A673 (cell line): ENCODE measurements around the gene NAT14. TPM values are rescaled to one million over a fixed set of nuclear protein-coding genes. Genes with fewer than 3 reads are reported as not detected.
A peak's percentile ranks its signal among the peaks of the same experiment; 100 is the strongest.

Source experiments
- BruUV-seq: library from RNA; stranded (reverse); fragments of 400-500 nt; replicated peaks from 2 replicates; lab custom pipeline; 2021; lab: Mats Ljungman, UMichigan
- CTCF ChIA-PET: fragments of 300-600 bp; sonication (Branson Sonifier 250); formaldehyde crosslinking; loops from one replicate; lab custom pipeline; 2022; ENCODE audit warnings: antibody characterized with exemption; lab: Charles Lee
- POLR2A ChIA-PET: fragments of 300-600 bp; sonication (Branson Sonifier 250); formaldehyde crosslinking; loops from one replicate; lab custom pipeline; 2022; ENCODE audit warnings: antibody characterized with exemption; ENCODE audit not compliant: low non-redundant PET; lab: Charles Lee
- DNase-seq: peaks from one replicate; pipeline ENCODE4 v3.0.0-alpha.2; 2015; ENCODE audit warnings: low spot score
- H3K27ac ChIP-seq: fragments of 200-600 bp; sonication (generic); 2 replicates; pipeline ENCODE4 v1.5.1; 2016; ENCODE audit warnings: mixed run types, low read depth, mild to moderate bottlenecking, mixed read lengths, antibody characterized with exemption, low read length; ENCODE audit not compliant: poor library complexity, severe bottlenecking
- H3K27me3 ChIP-seq: fragments of 200-600 bp; sonication (generic); replicated peaks from 2 replicates; pipeline ENCODE4 v1.6.1; 2017; ENCODE audit warnings: mixed run types, low read depth, mild to moderate bottlenecking, mixed read lengths, antibody characterized with exemption, low read length; ENCODE audit not compliant: insufficient read depth, poor library complexity
- H3K36me3 ChIP-seq: fragments of 200-600 bp; sonication (generic); 2 replicates; pipeline ENCODE4 v1.6.1; 2016; ENCODE audit warnings: mixed run types, mild to moderate bottlenecking, mixed read lengths, antibody characterized with exemption, low read length; ENCODE audit not compliant: insufficient read depth, poor library complexity, severe bottlenecking
- H3K4me1 ChIP-seq: fragments of 200-600 bp; sonication (generic); 2 replicates; pipeline ENCODE4 v1.6.1; 2017; ENCODE audit warnings: mixed run types, mild to moderate bottlenecking, mixed read lengths, antibody characterized with exemption, low read length; ENCODE audit not compliant: insufficient read depth, poor library complexity, severe bottlenecking
- H3K4me3 ChIP-seq: fragments of 200-600 bp; sonication (generic); 2 replicates; pipeline ENCODE4 v1.5.1; 2016; ENCODE audit warnings: low read depth, mixed run types, mild to moderate bottlenecking, mixed read lengths, low read length; ENCODE audit not compliant: poor library complexity, severe bottlenecking
- H3K9me3 ChIP-seq: fragments of 200-600 bp; sonication (generic); 2 replicates; pipeline ENCODE4 v1.6.1; 2016; ENCODE audit warnings: mixed run types, low read depth, mild to moderate bottlenecking, mixed read lengths, antibody characterized with exemption, low read length; ENCODE audit not compliant: poor library complexity, severe bottlenecking
- EZH2 ChIP-seq: fragments of 200-600 bp; sonication (generic); IDR thresholded peaks from 2 replicates; pipeline ENCODE4 v1.6.1; 2017; ENCODE audit warnings: borderline replicate concordance, low read depth, mild to moderate bottlenecking, mixed read lengths, antibody characterized with exemption, low read length; ENCODE audit not compliant: poor library complexity, severe bottlenecking
- intact Hi-C: fragments of 100-400 bp; cut with micrococcal nuclease; formaldehyde crosslinking; loops from one replicate; pipeline ENCODE4 v1.10.0; 2022; ENCODE audit not compliant: unreplicated experiment
- total RNA-seq: library from RNA; stranded (reverse); gene quantifications from 2 replicates; pipeline ENCODE4 v1.2.3, GENCODE V29; 2021
- TF ChIP-seq, protein P1 (sequence below): fragments of 300-800, 200-600 bp; sonication (generic); conservative IDR thresholded peaks from 2 replicates; pipeline ENCODE4 v1.5.1; 2017; ENCODE audit warnings: low read depth, mild to moderate bottlenecking, antibody characterized with exemption, low read length, moderate library complexity, mixed read lengths

The NAT14 gene
- total RNA-seq, 1 experiment from 2014 or later = 55.1 TPM

DNA sequence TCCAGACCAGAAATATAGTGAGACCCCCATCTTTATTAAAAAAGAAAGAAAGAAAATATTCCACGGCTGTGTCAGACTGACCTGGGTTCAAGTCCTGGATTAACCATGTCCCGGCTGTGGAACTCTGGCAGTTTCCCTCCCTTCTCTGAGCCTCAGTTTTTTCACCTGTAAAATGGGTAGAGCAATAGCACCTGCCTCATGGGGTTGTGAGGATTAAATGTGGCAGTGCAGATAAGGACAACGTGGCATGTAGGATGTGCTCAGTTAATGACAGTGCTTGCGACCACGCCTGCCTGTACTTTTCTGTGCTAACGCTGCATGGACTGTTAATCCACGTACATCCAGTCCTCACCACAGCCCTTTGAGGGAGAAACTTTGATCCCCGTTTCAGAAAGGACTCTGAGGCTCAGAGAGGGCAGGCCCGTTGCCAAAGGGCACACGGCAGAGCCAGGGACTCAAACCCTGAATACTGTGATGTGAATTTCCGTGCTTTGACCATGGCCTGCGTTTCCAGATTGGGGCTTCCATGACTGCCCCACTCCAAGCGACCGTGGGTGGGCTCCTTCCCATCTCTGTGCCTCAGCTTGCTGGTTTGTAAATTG, 35.8 kb downstream of the NAT14 start:
- TF ChIP-seq, protein P1, sequence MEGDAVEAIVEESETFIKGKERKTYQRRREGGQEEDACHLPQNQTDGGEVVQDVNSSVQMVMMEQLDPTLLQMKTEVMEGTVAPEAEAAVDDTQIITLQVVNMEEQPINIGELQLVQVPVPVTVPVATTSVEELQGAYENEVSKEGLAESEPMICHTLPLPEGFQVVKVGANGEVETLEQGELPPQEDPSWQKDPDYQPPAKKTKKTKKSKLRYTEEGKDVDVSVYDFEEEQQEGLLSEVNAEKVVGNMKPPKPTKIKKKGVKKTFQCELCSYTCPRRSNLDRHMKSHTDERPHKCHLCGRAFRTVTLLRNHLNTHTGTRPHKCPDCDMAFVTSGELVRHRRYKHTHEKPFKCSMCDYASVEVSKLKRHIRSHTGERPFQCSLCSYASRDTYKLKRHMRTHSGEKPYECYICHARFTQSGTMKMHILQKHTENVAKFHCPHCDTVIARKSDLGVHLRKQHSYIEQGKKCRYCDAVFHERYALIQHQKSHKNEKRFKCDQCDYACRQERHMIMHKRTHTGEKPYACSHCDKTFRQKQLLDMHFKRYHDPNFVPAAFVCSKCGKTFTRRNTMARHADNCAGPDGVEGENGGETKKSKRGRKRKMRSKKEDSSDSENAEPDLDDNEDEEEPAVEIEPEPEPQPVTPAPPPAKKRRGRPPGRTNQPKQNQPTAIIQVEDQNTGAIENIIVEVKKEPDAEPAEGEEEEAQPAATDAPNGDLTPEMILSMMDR = no peak
- TF ChIP-seq EZH2 = no peak
- Histone ChIP-seq H3K27ac (no peak overlapping the region), H3K4me1 (no peaks in the 10 kb centered on the region), H3K36me3 (no peaks in the 10 kb centered on the region), H3K9me3 (no peaks in the 10 kb centered on the region), H3K4me3 (no peak overlapping the region), H3K27me3 (no peaks in the 10 kb centered on the region)
- intact Hi-C loops = no loop called here
- DNase-seq = no peak
- ChIA-PET POLR2A (no interaction called here), CTCF (no interaction called here)
- no TSS peak for BruUV-seq

DNA sequence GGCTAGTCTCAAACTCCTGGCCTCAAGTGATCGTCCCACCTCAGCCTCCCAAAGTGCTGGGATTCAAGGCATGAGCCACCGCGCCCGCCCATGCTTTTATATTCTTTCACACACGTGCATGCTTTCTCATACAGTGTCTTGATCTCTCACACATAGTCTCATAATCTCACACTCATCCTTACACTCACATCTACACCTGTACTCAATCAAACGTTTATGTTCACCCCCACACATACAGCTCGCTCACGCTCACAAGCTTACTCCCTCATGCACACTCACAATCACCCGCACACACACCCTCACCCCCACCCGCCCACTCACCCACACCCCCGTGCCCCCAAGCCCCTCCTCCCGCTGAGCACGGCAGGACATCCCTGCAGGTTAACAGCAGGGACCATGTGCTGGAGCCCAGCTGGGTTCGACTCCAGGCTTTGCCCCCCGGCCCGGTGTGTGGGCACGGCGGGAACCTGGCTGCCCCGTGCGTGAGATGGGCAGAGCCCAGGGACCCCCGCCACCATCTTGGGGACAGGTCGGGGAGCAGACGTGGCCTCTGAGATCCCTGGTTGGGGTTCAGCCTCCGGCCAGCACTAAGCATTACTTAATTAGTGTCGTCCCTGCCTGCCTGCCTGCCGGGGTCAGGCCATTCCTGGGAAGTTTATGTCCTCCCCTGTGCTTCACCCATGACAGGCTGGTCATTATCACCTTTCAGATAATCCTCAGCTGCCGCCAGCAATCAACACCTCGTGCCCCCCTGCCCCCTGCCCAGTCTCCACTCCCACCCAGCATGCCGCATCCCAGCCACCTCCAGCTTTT, 40.5 kb downstream of the NAT14 start:
- H3K4me3 ChIP-seq = no peak overlapping the region
- ChIA-PET CTCF (no interaction called here), POLR2A (interaction anchor here (0.5 kb wide), 1 partner anchor 187 kb away, joined by 3 read pairs; no protein-coding TSS in a partner anchor)
- no peaks in the 10 kb centered on the region for H3K36me3 ChIP-seq
- intact Hi-C loops = no loop called here
- no peaks in the 10 kb centered on the region for H3K27me3 ChIP-seq
- no peak for TF ChIP-seq EZH2
- TF ChIP-seq, protein P1 = no peak
- H3K9me3 ChIP-seq = no peaks in the 10 kb centered on the region
- BruUV-seq = no TSS peak
- DNase-seq = no peak
- no peak overlapping the region for H3K27ac ChIP-seq
- no peaks in the 10 kb centered on the region for H3K4me1 ChIP-seq

DNA sequence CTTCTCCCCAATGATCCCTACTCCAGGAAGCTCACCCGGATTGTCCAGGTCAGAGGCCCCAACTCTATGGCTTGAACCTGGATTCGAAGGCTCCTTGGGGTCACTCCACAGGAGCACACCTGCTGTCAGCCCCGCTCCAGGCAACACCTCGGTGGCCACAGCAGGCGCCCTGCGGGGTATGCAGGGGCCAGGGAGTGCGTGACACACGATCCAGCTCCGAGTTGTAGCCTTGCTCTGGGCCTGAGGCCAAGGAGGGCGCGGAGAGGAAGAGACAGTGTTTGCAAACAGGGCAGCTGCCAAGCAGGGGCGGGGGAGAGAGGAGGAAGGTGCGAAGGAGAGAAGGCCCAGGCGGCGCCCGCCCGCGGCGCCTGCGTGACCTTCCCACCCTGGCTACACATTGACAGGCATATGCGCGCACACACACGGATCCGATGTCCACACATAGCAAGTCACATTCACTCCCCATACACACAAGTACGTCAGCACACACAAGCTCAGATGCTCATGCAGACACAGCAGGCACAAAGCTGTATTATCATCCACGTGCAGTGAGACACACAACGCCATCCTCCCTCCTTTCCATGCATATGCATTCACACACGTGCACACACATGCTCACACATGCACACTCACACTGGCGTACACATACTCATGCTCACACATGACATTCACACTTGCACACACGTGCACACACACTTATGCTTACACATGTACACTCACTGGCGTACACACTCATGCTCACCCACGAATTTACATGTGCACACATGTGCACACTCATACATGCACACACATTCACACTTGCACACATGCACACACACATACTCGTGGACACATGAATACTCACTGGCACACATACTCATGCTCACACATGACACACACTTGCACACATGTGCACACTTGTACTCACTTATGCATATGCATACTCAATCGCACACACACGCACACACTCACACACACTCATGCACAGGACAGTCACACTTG, 41.5 kb downstream of the NAT14 start:
- H3K27ac ChIP-seq = no peak overlapping the region
- DNase-seq = peak; percentile 21
- intact Hi-C loops = no loop called here

More for the DNA sequence above, 41.5 kb downstream of the NAT14 start:
- POLR2A ChIA-PET = no interaction called here
- Histone ChIP-seq H3K9me3 (no peaks in the 10 kb centered on the region), H3K36me3 (no peaks in the 10 kb centered on the region), H3K4me3 (no peak overlapping the region), H3K4me1 (no peaks in the 10 kb centered on the region), H3K27me3 (no peaks in the 10 kb centered on the region)
- TF ChIP-seq, protein P1 = no peak
- TF ChIP-seq EZH2 = no peak
- BruUV-seq = no TSS peak
- CTCF ChIA-PET = interaction anchor here (0.5 kb wide), 1 partner anchor 105 kb away, joined by 14 read pairs; no protein-coding TSS in a partner anchor
